GM18507 (cell line): Measurements from ENCODE around the gene BICD1.

Experiments
- DNase-seq: peaks from one replicate; pipeline ENCODE4 v3.0.0; 2011; ENCODE audit warnings: low read depth; ENCODE audit not compliant: insufficient read length; ENCODE audit errors: extremely low spot score
- FAIRE-seq: peaks from 2 replicates; lab custom pipeline; 2011; peaks lifted over from hg19 to GRCh38; lab: Jason Lieb, UNC

The BICD1 gene

GRCh38 chr12:32302218-32303173 is 195.8 kb downstream of the BICD1 start:
- FAIRE-seq (peak; percentile 75), DNase-seq (peak; percentile 54)

GRCh38 chr12:32303174-32303549 is 196.5 kb downstream of the BICD1 start:
- FAIRE-seq (no peak), DNase-seq (no peak)

GRCh38 chr12:32305163-32305562 is 198.5 kb downstream of the BICD1 start:
- no peak for FAIRE-seq

GRCh38 chr12:32307326-32307725 is 200.7 kb downstream of the BICD1 start:
- FAIRE-seq (no peak), DNase-seq (no peak)

More at GRCh38 chr12:32305163-32305562, 198.5 kb downstream of the BICD1 start:
- DNase-seq: no peak

GRCh38 chr12:32309811-32310736 is 203.4 kb downstream of the BICD1 start:
- FAIRE-seq: no peak

GRCh38 chr12:32312049-32312670 is 205.5 kb downstream of the BICD1 start:
- DNase-seq (no peak), FAIRE-seq (peak; percentile 70)

More at GRCh38 chr12:32309811-32310736, 203.4 kb downstream of the BICD1 start:
- DNase-seq: no peak

GRCh38 chr12:32322354-32322753 is 215.7 kb downstream of the BICD1 start:
- DNase-seq (no peak), FAIRE-seq (no peak)

- no peak for DNase-seq
- no peak for FAIRE-seq
Measured at GRCh38 chr12:32331133-32331532, 224.5 kb downstream of the BICD1 start.

GRCh38 chr12:32332446-32332845 is 225.8 kb downstream of the BICD1 start:
- DNase-seq: no peak
- FAIRE-seq: no peak

GRCh38 chr12:32334371-32334777 is 227.7 kb downstream of the BICD1 start:
- peak; percentile 70 for FAIRE-seq
- no peak for DNase-seq

GRCh38 chr12:32336261-32336660 is 229.6 kb downstream of the BICD1 start:
- no peak for DNase-seq

GRCh38 chr12:32343496-32343895 is 236.8 kb downstream of the BICD1 start:
- FAIRE-seq (no peak), DNase-seq (no peak)

More at GRCh38 chr12:32336261-32336660, 229.6 kb downstream of the BICD1 start:
- FAIRE-seq: no peak

- DNase-seq (no peak), FAIRE-seq (no peak)
Measured at GRCh38 chr12:32344047-32344446, 237.4 kb downstream of the BICD1 start.

- no peak for FAIRE-seq
Measured at GRCh38 chr12:32353540-32353939, 246.9 kb downstream of the BICD1 start.

GRCh38 chr12:32357601-32358249 is 251.1 kb downstream of the BICD1 start:
- DNase-seq (no peak), FAIRE-seq (no peak)

More at GRCh38 chr12:32353540-32353939, 246.9 kb downstream of the BICD1 start:
- no peak for DNase-seq

- no peak for FAIRE-seq
Measured at GRCh38 chr12:32360956-32361355, 254.3 kb downstream of the BICD1 start.

GRCh38 chr12:32362892-32363291 is 256.2 kb downstream of the BICD1 start:
- FAIRE-seq (no peak), DNase-seq (no peak)

More at GRCh38 chr12:32360956-32361355, 254.3 kb downstream of the BICD1 start:
- no peak for DNase-seq

GRCh38 chr12:32365473-32366064 is 258.9 kb downstream of the BICD1 start:
- DNase-seq (peak; percentile 36), FAIRE-seq (peak; percentile 67)

GRCh38 chr12:32366714-32367113 is 260.1 kb downstream of the BICD1 start:
- DNase-seq (no peak), FAIRE-seq (no peak)
